HEK293 (cell line): ENCODE data around the gene NLRP9.

ENCODE experiments used
- CTCF ChIA-PET: fragments of 350-600 bp; formaldehyde crosslinking; extraction: SDS; loops from one replicate; lab custom pipeline; 2021; ENCODE audit warnings: antibody characterized with exemption; lab: Yijun Ruan, JAX
- POLR2A ChIA-PET: fragments of 300-600 bp; formaldehyde crosslinking; extraction: SDS; loops from one replicate; lab custom pipeline; 2020; ENCODE audit warnings: antibody characterized with exemption, inconsistent platforms; lab: Yijun Ruan, JAX
- H3K27ac ChIP-seq: fragments of 200-500 bp; sonication (Bioruptor generic); 2 replicates; pipeline ENCODE4 v1.5.1; 2014; ENCODE audit warnings: low read depth, low read length, control low read depth, inconsistent platforms; ENCODE audit errors: extremely low read depth
- H3K36me3 ChIP-seq, 2 experiments: fragments of 200-500 bp in 1 of 2; sonication (Bioruptor generic) in 1 of 2; 1 replicate in 1 of 2; 2 replicates in 1 of 2; pipeline ENCODE4 v1.5.1; 2014 to 2017; ENCODE audit warnings: inconsistent platforms in 2 of 2, low read length in 2 of 2; ENCODE audit not compliant: control insufficient read depth in 2 of 2, insufficient read depth in 1 of 2
- H3K4me1 ChIP-seq: fragments of 200-500 bp; sonication (Bioruptor generic); 2 replicates; pipeline ENCODE4 v1.5.1; 2014; ENCODE audit warnings: mild to moderate bottlenecking, low read length, inconsistent platforms; ENCODE audit not compliant: control insufficient read depth, insufficient read depth
- H3K4me3 ChIP-seq: 2 replicates; pipeline ENCODE4 v1.5.1; 2011; ENCODE audit warnings: low read depth, mild to moderate bottlenecking, control low read depth, low read length, moderate library complexity
- H3K9me3 ChIP-seq: fragments of 200-500 bp; sonication (Bioruptor generic); 2 replicates; pipeline ENCODE4 v1.5.1; 2014; ENCODE audit warnings: low read depth, low read length, inconsistent platforms; ENCODE audit not compliant: control insufficient read depth, insufficient read depth
- GLI4 ChIP-seq: fragments of 450-650 bp; formaldehyde crosslinking; IDR thresholded peaks from 2 replicates; pipeline ENCODE4 v1.5.1; 2016; ENCODE audit warnings: missing biosample characterization, missing genetic modification characterization
- HOXA7 ChIP-seq: sonication (generic); formaldehyde crosslinking; IDR thresholded peaks from 2 replicates; pipeline ENCODE4 v1.8.1; 2022; ENCODE audit warnings: missing genetic modification reagents, borderline replicate concordance
- SP3 ChIP-seq: fragments of 450-650 bp; formaldehyde crosslinking; IDR thresholded peaks from 2 replicates; pipeline ENCODE4 v1.5.1; 2016; ENCODE audit warnings: missing biosample characterization, missing genetic modification characterization
- WT1 ChIP-seq: fragments of 450-650 bp; formaldehyde crosslinking; IDR thresholded peaks from 2 replicates; pipeline ENCODE4 v1.5.1; 2016; ENCODE audit warnings: missing biosample characterization, missing genetic modification characterization
- ZNF341 ChIP-seq: fragments of 450-650 bp; formaldehyde crosslinking; IDR thresholded peaks from 2 replicates; pipeline ENCODE4; 2016; ENCODE audit warnings: low read depth, missing biosample characterization, missing genetic modification characterization
- ZNF366 ChIP-seq: fragments of 450-650 bp; formaldehyde crosslinking; conservative IDR thresholded peaks from 2 replicates; pipeline ENCODE4 v1.5.1; 2016; ENCODE audit warnings: missing biosample characterization, missing genetic modification characterization
- ZNF585B ChIP-seq: fragments of 450-650 bp; formaldehyde crosslinking; IDR thresholded peaks from 2 replicates; pipeline ENCODE4 v1.5.1; 2016; ENCODE audit warnings: missing biosample characterization, missing genetic modification characterization
- ZNF610 ChIP-seq: fragments of 450-650 bp; formaldehyde crosslinking; IDR thresholded peaks from 2 replicates; pipeline ENCODE4 v1.5.1; 2016; ENCODE audit warnings: missing biosample characterization, missing genetic modification characterization, borderline replicate concordance
- ZNF624 ChIP-seq: fragments of 450-650 bp; formaldehyde crosslinking; IDR thresholded peaks from 2 replicates; pipeline ENCODE4 v1.5.1; 2017; ENCODE audit warnings: missing biosample characterization, missing genetic modification characterization
- ZNF664 ChIP-seq: fragments of 450-650 bp; formaldehyde crosslinking; IDR thresholded peaks from 2 replicates; pipeline ENCODE4 v1.5.1; 2016; ENCODE audit warnings: missing biosample characterization, missing genetic modification characterization
- TF ChIP-seq, protein P1 (sequence below): fragments of 450-650 bp; formaldehyde crosslinking; IDR thresholded peaks from 2 replicates; pipeline ENCODE4 v1.5.1; 2016; ENCODE audit warnings: missing biosample characterization, missing genetic modification characterization, low read depth
- TF ChIP-seq, protein P2 (sequence below): fragments of 450-650 bp; formaldehyde crosslinking; IDR thresholded peaks from 2 replicates; pipeline ENCODE4 v1.5.1; 2016; ENCODE audit warnings: missing biosample characterization, missing genetic modification characterization
- TF ChIP-seq, protein P3 (sequence below): fragments of 450-650 bp; formaldehyde crosslinking; IDR thresholded peaks from 2 replicates; pipeline ENCODE4 v1.5.1; 2016; ENCODE audit warnings: missing biosample characterization, missing genetic modification characterization, borderline replicate concordance
- TF ChIP-seq, protein P4 (sequence below): fragments of 450-650 bp; IDR thresholded peaks from 2 replicates; pipeline ENCODE4 v1.5.1; 2018; ENCODE audit warnings: missing biosample characterization, missing genetic modification characterization

NLRP9 gene

DNA sequence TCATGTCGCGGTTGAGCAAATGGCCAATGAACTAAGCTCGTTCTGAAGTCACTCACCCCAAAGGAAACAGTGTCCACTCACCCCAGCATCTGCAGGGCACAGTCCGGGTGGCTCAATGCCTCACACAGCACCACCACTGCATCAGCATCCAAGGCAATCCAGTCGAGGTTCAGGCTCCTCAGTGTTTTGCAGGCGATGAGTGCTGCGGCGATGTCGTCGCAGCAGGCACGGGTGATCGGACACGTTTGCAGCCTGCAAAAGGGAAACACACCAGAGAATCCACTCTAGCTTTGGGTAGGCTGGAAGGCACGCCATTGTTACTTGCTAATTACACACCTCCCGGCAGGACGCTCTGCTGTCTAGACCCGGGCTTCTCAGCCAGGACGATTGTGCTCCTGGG, 26.5 kb downstream of the NLRP9 start (continued):
- TF ChIP-seq, protein P1, sequence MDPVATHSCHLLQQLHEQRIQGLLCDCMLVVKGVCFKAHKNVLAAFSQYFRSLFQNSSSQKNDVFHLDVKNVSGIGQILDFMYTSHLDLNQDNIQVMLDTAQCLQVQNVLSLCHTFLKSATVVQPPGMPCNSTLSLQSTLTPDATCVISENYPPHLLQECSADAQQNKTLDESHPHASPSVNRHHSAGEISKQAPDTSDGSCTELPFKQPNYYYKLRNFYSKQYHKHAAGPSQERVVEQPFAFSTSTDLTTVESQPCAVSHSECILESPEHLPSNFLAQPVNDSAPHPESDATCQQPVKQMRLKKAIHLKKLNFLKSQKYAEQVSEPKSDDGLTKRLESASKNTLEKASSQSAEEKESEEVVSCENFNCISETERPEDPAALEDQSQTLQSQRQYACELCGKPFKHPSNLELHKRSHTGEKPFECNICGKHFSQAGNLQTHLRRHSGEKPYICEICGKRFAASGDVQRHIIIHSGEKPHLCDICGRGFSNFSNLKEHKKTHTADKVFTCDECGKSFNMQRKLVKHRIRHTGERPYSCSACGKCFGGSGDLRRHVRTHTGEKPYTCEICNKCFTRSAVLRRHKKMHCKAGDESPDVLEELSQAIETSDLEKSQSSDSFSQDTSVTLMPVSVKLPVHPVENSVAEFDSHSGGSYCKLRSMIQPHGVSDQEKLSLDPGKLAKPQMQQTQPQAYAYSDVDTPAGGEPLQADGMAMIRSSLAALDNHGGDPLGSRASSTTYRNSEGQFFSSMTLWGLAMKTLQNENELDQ (tag by site-specific recombination), result no peak
- TF ChIP-seq GLI4 (tag by site-specific recombination), result no peak
- TF ChIP-seq, all 188 proteins: peak for 0

DNA sequence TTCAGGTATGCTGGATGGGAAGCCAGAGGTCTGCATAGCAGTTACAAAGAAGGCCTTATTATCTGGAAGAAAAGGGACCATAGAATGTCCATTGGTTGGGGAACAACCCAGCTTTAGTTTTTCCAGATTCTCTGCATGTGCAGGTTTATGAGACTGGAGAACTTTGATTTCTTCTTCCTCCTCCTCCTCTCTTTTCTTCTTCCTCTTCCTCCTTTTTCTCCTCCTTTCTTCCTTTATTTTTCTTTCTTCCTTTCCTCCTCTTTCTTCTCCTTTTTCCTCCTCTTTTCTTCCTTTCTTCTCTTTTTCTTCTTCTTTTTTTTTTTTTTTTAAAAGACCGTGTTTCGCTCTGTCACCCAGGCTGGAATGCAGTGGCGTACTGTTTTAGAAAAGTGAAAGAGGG, 32.2 kb downstream of the NLRP9 start:
- CTCF ChIA-PET, result interaction anchor here (1.0 kb wide), 1 partner anchor 16 kb away, joined by 3 read pairs; no protein-coding TSS in a partner anchor

DNA sequence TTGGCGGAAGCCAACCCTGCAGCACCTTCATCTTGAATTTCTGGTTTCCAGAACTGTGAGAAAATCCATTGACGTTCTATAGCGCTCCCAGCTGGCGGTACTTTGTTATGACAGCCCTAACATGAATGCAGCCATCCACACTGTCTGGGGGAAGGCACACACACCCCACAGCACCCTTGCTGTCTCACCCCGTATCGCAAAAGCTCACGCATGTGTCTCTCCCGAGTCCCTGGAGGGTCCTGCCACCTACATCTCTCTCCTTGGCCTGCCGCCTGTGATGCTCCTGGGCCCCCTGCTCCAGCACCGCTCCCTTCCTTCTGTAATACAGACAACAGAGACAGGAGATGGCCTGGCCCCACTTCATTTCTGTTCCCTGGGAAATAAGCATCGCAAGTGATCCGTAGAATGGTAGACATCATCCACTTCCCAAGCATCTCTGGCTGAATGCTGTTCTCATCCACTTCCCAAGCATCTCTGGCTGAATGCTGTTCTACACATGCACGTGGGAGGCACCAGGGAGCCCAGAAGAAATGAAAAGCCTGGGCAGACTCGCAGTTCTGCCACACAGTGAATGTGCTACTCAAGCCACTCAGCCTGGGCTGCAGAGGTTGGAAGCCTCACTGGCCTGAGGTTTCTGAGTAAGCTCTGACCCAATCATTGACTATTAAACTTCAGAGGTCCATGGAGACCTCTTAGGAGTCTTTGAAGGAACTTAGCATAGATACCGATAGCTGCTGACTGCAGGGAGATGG, 33.5 kb downstream of the NLRP9 start:
- CTCF ChIA-PET, result interaction anchor here (0.6 to 1.5 kb wide), 4 partner anchors 10 to 108 kb away, joined by 3 read pairs; no protein-coding TSS in a partner anchor
- TF ChIP-seq, protein P2, sequence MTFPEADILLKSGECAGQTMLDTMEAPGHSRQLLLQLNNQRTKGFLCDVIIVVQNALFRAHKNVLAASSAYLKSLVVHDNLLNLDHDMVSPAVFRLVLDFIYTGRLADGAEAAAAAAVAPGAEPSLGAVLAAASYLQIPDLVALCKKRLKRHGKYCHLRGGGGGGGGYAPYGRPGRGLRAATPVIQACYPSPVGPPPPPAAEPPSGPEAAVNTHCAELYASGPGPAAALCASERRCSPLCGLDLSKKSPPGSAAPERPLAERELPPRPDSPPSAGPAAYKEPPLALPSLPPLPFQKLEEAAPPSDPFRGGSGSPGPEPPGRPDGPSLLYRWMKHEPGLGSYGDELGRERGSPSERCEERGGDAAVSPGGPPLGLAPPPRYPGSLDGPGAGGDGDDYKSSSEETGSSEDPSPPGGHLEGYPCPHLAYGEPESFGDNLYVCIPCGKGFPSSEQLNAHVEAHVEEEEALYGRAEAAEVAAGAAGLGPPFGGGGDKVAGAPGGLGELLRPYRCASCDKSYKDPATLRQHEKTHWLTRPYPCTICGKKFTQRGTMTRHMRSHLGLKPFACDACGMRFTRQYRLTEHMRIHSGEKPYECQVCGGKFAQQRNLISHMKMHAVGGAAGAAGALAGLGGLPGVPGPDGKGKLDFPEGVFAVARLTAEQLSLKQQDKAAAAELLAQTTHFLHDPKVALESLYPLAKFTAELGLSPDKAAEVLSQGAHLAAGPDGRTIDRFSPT (tag by site-specific recombination), result no peak
- TF ChIP-seq ZNF341 (tag by site-specific recombination), result no peak
- TF ChIP-seq ZNF366, result no peak
- no peak for TF ChIP-seq HOXA7 (CRISPR knock-in tag)
- no peak for TF ChIP-seq ZNF585B
- no peak for TF ChIP-seq SP3 (tag by site-specific recombination)
- TF ChIP-seq WT1 (tag by site-specific recombination), result no peak
- TF ChIP-seq, protein P1 (tag by site-specific recombination), result no peak

More for the DNA sequence above, 32.2 kb downstream of the NLRP9 start:
- H3K4me3 ChIP-seq, result no peak overlapping the region
- no peaks in the 10 kb centered on the region for H3K4me1 ChIP-seq
- H3K36me3 ChIP-seq, result peaks cover 3 to 16% of the 10 kb centered on the region in 2 experiments
- no peaks in the 10 kb centered on the region for H3K9me3 ChIP-seq
- TF ChIP-seq ZNF610 (tag by site-specific recombination), result no peak
- peak; percentile 47; the same call in 1 of the 2 replicates for TF ChIP-seq ZNF366
- TF ChIP-seq, protein P3, sequence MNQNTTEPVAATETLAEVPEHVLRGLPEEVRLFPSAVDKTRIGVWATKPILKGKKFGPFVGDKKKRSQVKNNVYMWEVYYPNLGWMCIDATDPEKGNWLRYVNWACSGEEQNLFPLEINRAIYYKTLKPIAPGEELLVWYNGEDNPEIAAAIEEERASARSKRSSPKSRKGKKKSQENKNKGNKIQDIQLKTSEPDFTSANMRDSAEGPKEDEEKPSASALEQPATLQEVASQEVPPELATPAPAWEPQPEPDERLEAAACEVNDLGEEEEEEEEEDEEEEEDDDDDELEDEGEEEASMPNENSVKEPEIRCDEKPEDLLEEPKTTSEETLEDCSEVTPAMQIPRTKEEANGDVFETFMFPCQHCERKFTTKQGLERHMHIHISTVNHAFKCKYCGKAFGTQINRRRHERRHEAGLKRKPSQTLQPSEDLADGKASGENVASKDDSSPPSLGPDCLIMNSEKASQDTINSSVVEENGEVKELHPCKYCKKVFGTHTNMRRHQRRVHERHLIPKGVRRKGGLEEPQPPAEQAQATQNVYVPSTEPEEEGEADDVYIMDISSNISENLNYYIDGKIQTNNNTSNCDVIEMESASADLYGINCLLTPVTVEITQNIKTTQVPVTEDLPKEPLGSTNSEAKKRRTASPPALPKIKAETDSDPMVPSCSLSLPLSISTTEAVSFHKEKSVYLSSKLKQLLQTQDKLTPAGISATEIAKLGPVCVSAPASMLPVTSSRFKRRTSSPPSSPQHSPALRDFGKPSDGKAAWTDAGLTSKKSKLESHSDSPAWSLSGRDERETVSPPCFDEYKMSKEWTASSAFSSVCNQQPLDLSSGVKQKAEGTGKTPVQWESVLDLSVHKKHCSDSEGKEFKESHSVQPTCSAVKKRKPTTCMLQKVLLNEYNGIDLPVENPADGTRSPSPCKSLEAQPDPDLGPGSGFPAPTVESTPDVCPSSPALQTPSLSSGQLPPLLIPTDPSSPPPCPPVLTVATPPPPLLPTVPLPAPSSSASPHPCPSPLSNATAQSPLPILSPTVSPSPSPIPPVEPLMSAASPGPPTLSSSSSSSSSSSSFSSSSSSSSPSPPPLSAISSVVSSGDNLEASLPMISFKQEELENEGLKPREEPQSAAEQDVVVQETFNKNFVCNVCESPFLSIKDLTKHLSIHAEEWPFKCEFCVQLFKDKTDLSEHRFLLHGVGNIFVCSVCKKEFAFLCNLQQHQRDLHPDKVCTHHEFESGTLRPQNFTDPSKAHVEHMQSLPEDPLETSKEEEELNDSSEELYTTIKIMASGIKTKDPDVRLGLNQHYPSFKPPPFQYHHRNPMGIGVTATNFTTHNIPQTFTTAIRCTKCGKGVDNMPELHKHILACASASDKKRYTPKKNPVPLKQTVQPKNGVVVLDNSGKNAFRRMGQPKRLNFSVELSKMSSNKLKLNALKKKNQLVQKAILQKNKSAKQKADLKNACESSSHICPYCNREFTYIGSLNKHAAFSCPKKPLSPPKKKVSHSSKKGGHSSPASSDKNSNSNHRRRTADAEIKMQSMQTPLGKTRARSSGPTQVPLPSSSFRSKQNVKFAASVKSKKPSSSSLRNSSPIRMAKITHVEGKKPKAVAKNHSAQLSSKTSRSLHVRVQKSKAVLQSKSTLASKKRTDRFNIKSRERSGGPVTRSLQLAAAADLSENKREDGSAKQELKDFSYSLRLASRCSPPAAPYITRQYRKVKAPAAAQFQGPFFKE (tag by site-specific recombination), result no peak
- TF ChIP-seq, protein P4, sequence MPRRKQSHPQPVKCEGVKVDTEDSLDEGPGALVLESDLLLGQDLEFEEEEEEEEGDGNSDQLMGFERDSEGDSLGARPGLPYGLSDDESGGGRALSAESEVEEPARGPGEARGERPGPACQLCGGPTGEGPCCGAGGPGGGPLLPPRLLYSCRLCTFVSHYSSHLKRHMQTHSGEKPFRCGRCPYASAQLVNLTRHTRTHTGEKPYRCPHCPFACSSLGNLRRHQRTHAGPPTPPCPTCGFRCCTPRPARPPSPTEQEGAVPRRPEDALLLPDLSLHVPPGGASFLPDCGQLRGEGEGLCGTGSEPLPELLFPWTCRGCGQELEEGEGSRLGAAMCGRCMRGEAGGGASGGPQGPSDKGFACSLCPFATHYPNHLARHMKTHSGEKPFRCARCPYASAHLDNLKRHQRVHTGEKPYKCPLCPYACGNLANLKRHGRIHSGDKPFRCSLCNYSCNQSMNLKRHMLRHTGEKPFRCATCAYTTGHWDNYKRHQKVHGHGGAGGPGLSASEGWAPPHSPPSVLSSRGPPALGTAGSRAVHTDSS (tag by site-specific recombination), result peak; percentile 57; the same call in 1 of the 2 replicates
- TF ChIP-seq ZNF624 (tag by site-specific recombination), result no peak
- no peak for TF ChIP-seq ZNF664 (tag by site-specific recombination)
- no peak overlapping the region for H3K27ac ChIP-seq
- POLR2A ChIA-PET, result interaction anchor here (1.0 kb wide), 1 partner anchor 22 kb away, joined by 3 read pairs; no protein-coding TSS in a partner anchor

More for the DNA sequence above, 33.5 kb downstream of the NLRP9 start:
- Histone ChIP-seq H3K27ac (no peak overlapping the region), H3K4me1 (no peaks in the 10 kb centered on the region), H3K4me3 (no peak overlapping the region), H3K9me3 (no peaks in the 10 kb centered on the region), H3K36me3 (peaks cover 7 to 24% of the 10 kb centered on the region in 2 experiments)
- POLR2A ChIA-PET, result no interaction called here
